AG08395 (cell line): ENCODE data around the gene BSG.
"Not testable (repeated sequence)": the region's sequence is repeated elsewhere in the genome, so short reads cannot be mapped to it uniquely, and the experiment has no call there.

Experiments
- DNase-seq: peaks from one replicate; pipeline ENCODE4 v3.0.0; 2012; ENCODE audit warnings: mixed read lengths, low spot score

Gene BSG

DNA sequence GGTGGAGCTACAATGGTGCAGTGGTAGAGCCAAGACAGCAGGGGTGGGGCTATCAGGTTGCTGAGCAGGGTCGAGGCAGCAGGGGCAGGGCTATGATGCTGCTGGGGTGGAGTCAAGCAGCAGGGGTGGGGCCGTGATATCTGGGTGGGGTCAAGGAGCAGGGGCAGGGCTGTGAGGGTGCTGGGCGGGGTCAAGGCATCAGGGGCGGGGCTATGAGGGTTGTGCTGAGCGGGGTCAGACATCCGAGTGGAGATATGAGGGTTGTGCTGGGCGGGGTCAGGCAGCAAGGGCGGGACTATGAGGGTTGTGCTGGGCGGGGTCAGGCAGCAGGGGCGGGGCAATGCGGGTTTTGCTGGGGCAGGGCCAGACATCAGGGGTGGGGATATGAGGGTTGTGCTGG lies 32.0 kb downstream of the BSG start:
- DNase-seq, result no peak

DNA sequence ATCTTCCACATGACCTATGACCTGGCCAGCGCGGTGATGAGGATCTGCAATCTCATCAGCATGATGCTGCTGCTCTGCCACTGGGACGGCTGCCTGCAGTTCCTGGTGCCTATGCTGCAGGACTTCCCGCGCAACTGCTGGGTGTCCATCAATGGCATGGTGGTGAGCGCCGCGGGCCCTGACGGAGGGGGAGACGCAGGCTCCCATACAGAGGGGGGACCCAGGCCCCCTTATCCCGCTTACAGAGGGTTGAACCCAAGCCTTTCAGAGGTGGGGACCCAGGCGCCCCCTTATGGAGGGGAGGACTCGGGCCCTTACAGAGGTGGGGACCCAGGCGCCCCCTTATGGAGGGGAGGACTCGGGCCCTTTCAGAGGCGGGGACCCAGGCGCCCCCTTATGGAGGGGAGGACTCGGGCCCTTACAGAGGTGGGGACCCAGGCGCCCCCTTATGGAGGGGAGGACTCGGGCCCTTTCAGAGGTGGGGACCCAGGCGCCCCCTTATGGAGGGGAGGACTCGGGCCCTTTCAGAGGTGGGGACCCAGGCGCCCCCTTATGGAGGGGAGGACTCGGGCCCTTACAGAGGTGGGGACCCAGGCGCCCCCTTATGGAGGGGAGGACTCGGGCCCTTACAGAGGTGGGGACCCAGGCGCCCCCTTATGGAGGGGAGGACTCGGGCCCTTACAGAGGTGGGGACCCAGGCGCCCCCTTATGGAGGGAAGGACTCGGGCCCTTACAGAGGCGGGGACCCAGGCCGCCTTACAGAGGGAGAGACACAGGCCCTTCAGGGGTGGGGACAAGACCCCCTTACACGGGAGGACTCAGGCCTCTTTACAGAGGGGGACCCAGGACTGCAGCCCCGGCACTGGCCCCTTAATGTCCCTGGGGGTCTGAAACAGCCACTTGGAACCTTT lies 32.9 kb downstream of the BSG start:
- DNase-seq, result not testable (repeated sequence)

DNA sequence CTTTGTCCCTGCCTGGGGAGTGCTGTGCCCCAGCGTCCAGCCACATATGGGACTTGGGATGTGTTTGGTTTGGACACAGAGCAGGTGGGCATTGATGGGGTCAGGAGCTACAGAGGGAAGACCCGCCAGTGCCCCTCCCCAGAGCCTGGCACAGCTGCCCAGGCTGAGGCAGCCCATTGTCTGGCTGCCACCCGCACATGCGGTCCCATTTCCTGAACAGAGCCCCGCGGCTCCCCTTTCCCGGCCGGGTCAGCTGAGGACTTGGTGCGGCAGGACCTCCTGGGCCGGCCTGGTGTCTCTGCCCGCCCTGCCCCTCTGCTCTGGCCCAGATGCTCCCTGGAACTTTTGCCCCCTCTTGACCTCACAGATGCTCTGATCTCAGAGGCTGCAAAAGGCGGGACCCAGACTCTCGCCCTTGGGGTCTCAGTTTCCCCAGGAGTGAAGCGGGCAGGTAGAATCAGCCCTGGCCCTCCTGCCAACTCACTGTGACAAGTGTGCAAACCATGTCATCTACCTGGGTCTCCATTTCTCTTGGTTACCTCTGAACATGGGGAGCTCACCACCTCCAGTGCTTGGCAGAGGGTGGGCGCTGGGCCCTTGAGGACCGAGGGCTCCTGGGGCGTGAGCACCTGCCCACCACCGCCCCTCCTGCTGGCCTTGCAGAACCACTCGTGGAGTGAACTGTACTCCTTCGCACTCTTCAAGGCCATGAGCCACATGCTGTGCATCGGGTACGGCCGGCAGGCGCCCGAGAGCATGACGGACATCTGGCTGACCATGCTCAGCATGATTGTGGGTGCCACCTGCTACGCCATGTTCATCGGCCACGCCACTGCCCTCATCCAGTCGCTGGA lies 35.1 kb downstream of the BSG start:
- no peak for DNase-seq

DNA sequence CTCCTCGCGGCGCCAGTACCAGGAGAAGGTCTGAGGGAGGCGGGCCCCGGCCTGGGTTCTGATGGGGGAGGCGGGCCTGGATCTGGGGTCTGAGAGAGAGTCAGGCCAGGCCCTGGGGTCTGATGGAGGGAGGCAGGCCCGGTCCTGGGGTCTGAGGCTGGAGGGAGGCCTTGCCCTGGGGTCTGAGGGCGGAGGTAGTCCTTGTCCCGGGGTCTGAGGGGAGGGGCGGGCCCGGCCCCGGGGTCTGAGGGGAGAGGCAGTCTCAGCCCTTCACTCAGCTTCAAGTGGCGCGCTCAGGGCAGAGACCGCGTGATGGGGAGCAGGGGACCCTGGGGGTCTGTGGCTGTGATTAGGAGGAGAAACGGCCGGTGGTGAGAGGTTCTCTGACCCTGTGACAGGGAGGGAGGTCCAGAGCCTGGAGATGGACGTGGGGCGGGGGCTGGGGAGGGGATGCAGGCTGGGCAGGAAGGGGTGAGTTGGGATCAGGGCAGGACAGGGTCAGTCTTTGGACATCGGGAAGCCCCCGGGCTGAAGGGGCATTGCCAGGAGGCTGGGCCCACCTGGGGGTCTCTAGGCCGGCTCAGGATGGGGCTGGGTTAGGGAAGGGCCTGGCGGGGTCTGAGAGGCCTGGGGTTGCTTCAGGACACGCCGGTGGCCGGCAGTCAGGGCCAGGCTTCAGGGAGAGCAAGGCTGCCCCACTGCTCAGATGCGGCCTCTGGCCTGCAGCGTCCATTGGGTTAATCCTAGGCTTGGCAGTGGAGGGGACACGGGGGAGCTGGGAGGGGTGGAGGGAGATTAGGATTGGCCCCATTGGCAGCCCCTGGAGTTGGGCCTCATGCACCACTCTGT lies 36.0 kb downstream of the BSG start:
- no peak for DNase-seq

DNA sequence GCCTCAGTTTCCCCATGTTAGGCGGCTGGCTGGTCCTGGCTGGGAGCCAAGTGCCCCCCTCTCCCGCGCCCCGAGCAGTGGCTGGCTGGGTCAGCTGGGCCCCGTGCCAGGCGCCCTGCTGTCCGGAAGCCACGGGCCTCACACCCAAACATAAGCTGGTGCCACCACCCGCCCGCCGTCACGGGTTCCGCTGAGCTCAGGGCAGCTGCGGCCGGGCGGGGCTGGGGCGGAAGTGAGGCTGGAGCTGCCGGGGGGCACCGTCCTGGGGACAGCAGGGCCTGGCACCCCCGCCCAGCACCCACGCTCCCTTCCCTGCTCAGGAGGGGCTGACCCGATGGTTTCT lies 36.6 kb downstream of the BSG start:
- DNase-seq, result no peak

DNA sequence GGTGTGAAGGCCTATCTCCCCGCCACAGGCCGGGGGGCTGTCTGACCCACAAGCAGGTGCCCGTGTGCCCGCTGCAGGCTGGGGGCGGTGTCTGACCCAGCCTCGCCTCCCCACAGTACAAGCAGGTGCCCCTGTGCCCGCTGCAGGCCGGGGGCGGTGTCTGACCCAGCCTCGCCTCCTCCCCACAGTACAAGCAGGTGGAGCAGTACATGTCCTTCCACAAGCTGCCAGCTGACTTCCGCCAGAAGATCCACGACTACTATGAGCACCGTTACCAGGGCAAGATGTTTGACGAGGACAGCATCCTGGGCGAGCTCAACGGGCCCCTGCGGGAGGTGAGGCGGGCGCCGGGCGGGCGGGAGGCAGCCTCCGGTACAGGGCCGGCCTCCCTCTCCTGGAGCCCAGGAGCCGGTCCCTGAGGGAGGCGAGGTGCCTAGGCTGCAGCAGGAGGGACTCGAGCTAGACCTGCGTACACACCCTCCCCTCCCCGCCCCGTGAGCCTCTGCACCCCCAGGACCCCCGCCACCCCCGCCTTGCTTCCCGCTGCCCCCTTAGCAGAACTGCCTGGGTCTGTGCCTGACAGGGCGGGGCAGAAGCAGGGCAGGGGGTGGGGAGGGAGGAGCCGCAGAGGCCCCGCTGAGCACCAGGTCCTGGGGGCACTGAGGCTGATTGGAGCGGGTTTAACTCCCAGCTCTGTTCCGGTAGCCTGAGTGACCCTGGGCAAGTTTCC lies 37.8 kb downstream of the BSG start:
- no peak for DNase-seq

DNA sequence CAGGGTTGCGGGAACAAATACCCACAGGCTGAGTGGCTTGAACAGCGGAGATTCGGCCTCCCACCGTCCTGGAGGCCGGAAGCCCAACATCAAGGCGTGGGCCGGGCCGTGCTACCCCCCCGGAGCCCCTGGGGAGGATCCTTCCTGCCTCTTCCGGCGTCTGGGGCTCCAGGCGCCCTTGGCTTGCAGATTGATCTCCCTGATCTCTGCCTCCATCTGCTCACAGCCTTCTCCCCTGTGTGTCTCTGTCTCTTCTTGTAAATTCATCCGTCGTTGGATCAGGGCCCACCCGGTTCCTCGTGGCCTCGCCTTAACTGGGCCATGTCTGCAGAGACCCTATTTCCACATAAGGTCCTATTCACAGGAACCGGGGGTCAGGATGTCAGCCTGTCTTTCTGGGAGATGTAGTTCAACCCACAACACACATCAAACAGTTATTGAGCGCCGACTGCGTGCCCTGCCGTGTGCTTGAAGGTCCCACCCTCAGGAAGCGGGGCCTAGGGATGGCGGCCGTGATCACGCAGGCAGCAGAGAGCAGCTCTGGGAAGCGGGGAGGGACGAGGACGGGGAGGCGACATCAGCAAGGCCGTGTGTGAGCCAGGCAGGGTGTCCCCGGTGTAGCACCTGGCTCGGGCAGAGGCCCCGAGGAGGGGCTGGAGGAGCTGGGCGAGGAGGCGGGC lies 38.5 kb downstream of the BSG start:
- DNase-seq, result peak; percentile 68

DNA sequence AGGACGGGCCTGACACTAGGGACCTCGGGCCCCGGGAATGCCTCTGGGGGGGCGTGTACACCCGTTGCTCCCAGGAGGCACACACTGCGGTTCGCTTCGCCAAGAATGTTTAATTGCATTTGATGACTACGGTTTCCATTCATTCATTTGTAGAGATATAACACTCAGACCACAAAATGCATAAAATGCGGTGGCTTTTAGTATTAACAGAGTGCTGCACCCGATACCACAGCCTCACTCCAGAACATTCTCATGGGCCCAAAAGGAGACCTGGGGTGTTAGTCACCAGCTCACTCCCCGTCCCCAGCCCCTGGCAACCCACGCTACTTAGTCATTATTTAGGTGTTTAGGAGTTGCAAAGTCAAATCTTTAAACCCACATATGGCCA lies 39.1 kb downstream of the BSG start:
- peak; percentile 87 for DNase-seq

DNA sequence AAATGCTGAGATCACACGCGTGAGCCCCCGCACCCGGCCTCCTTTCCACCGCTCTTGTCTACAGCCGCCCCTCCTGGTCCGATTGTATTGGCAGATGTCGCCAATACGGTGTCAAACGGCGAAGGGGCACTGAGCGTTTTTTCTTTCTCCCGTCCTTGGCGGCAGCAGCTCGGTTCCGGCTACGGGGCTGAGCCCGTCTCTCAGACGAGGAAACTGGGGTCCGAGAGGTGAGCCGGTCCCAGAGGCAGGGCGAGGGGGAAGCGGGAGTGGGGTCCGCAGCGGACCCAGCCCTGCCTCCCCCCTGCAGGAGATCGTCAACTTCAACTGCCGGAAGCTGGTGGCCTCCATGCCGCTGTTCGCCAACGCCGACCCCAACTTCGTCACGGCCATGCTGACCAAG lies 40.5 kb downstream of the BSG start:
- DNase-seq, result no peak

DNA sequence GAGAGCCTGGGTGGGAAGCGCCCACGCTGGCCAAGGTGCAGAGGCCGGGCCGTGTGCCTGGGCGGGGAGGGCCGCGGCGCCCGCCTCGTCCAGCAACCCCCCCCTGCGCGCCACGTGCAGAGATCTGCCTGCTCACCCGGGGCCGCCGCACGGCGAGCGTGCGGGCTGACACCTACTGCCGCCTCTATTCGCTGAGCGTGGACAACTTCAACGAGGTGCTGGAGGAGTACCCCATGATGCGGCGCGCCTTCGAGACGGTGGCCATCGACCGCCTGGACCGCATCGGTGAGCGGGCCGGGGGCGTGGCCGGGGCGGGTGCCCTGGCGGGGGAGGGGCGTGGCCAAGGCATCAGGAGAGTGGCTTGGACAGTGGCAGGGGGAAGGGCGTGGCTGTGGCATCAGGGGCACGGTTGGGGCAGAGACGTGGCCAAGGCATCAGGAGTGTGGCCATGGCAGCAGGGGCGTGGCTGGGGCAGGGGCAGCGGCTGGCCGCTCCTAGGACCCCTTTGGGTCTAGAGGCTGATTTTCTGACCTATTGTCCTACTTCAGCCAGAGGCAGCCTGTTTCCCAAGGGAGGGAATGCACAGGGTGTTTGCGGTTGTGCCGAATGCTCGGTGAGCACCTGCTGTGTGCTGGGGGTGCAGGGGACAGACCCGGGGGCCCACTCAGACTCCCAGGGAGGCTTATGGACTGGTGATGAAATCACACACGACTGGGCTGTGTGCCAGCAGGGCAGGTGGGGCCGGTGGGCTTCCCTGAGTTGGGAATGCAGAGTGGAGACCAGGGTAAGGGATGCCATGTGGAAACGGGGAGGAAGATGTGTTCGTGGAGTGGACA lies 41.6 kb downstream of the BSG start:
- no peak for DNase-seq

DNA sequence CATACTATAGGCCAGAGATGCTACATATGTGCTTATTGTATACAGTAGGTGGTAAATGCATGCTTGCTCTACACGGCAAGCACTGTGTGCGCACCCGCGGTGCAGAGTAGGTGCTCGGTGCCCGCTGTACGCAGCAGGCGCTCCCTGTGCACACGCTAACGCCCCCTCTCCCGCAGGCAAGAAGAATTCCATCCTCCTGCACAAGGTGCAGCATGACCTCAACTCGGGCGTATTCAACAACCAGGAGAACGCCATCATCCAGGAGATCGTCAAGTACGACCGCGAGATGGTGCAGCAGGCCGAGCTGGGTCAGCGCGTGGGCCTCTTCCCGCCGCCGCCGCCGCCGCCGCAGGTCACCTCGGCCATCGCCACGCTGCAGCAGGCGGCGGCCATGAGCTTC lies 43.2 kb downstream of the BSG start:
- no peak for DNase-seq

DNA sequence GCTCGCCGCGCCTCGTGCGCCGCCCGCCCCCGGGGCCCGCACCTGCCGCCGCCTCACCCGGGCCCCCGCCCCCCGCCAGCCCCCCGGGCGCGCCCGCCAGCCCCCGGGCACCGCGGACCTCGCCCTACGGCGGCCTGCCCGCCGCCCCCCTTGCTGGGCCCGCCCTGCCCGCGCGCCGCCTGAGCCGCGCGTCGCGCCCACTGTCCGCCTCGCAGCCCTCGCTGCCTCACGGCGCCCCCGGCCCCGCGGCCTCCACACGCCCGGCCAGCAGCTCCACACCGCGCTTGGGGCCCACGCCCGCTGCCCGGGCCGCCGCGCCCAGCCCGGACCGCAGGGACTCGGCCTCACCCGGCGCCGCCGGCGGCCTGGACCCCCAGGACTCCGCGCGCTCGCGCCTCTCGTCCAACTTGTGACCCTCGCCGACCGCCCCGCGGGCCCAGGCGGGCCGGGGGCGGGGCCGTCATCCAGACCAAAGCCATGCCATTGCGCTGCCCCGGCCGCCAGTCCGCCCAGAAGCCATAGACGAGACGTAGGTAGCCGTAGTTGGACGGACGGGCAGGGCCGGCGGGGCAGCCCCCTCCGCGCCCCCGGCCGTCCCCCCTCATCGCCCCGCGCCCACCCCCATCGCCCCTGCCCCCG lies 43.8 kb downstream of the BSG start:
- no peak for DNase-seq

DNA sequence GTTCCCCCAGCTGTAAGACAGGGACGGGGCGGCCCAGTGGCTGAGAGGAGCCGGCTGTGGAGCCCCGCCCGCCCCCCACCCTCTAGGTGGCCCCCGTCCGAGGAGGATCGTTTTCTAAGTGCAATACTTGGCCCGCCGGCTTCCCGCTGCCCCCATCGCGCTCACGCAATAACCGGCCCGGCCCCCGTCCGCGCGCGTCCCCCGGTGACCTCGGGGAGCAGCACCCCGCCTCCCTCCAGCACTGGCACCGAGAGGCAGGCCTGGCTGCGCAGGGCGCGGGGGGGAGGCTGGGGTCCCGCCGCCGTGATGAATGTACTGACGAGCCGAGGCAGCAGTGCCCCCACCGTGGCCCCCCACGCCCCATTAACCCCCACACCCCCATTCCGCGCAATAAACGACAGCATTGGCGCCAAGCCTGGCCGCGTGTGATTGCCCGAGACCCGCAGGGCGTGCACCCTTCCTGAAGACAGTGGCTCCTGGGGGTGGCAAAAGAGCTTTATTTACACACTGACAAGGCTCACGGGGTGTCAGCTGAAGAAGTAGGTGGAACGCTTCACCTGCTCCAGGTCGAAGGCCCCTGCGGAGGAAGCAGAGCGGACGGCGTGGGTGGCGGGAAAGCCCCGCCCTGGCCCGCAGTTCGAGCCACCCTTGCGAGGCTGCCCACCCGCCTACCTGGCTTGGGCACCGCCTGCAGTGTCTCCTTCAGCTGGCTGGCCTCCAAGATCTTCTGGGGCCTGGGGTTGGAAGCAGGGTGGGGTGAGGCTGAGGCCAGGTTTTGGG lies 44.5 kb downstream of the BSG start:
- DNase-seq, result no peak

DNA sequence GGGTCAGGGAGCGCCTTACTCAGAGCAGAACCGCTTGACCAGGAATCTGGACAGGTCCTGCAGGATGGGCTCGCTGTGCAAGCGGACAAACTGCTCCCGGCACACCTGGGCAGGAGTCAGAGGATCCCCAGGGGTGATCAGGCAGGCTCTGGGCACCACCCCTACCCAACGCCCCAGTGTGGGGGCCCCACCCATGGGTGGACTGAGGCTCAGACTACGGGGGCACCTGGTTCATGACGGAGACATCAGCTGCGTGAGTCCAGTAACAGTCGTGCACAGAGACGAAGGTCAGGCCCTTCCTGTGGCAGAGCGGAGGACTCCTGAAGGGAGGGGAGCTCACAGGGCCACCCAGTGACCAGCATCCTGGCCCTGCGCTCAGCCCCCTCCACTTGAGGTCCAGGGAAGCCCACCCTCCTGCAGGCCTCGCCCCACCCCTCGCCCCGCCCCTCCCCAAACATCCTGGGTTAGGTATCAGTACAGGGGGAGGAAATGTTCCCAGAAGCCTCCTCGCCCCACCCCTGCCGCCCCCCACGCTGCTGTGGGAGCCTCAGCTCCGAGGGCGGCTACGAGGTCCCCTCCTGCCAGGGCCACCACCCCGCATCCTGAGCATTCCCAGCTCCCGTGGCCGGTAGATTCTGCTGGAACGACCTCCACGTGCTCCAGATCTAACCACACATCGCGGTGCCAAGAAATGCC lies 45.3 kb downstream of the BSG start:
- DNase-seq, result no peak

DNA sequence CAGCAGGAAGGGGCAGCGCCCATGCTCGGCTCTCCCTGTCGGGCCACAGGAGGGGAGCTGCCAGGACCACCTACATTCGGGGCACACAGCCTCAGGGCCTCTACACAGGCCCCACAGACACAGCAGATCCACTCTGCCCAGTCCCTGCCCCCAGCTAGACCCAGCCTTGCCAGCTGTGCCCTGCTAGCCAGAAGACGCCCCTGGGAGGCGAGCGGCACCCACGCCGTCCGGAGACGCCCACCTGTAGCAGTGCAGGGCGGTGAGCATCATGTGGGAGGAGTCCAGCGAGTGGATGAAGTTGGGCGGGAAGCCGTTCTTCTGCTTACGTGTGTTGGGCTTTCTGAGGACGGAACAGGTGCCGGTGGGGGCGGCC lies 45.8 kb downstream of the BSG start:
- no peak for DNase-seq

DNA sequence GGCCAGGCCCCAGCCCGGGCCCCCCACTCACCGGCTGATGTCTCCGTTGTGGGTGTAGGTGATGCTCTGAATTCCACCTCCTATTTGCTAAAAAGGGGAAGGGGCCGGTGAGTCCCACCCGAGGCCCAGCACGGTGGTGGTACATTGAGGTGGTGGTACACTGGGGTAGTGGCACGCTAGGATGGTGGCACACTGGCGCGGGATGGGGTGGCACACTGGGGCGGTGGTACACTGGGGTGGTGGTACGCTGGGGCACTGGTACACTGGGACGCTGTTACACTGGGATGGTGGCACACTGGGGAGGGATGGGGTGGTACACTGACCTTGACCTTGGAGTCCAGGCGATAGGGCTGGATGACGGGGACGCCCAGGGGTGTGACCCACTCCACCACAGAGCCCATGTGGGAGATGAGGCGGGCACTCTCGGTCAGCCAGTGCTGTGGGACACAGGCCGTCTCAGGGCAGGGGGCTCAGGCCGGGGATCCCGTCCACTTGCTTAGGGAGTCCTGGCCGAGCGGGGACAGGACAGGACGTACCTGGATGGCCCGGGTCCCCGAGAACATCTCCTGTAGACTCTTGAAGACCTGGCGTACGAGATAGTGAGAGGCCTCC lies 46.4 kb downstream of the BSG start:
- DNase-seq, result no peak

DNA sequence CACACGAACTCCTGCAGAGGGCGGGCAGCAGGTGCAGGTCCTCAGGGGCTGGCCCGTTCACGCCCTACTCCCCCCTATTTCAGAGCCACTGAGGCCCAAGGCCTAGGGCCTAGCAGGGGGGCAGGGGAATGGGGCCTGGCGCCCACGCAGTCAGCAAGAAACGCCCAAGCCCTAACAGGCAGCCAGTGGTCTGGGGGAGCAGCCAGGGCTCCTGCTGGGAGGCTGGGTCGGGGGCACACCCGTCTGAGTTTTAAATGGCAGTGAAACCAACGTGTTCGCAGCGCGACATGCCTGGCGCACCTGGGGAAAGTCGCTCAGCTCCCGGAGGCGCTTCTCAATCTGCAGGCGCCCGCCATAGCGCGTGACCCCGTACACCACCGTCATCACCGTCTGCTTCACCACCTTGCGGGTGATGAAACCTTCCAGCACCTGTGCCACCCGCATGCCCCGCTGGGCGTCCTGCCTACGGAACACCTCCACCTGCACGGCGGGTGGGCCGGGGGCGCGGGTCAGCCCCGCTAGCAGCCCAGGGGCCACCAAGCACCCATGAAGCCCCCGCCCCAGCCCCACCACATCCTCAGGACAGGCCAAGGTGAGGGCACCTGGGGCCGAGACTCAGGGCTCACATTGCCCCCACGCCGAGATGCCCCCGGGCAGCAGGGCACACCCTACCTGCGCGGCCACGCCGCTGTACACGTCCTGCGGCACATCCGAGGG lies 47.0 kb downstream of the BSG start:
- no peak for DNase-seq
